WTC11 (cell line): Measurements from ENCODE around the gene GABRR2.

Source experiments
- CBFB ChIP-seq: sonication (generic); formaldehyde crosslinking; IDR thresholded peaks from 2 replicates; pipeline ENCODE4 v1.8.1; 2022; ENCODE audit warnings: mild to moderate bottlenecking, low read depth, missing genetic modification reagents
- CTCF ChIP-seq: fragments of 200-600 bp; IDR thresholded peaks from 2 replicates; pipeline ENCODE4 v1.8.0; 2022; ENCODE audit warnings: antibody characterized with exemption
- MXD4 ChIP-seq: fragments of 250-450 bp; sonication (Bioruptor Pico); IDR thresholded peaks from 2 replicates; pipeline ENCODE4 v1.8.0; 2021; ENCODE audit warnings: mild to moderate bottlenecking, moderate library complexity, borderline replicate concordance
- NFE2L1 ChIP-seq: sonication (generic); formaldehyde crosslinking; IDR thresholded peaks from 2 replicates; pipeline ENCODE4 v1.8.1; 2023; ENCODE audit warnings: missing genetic modification reagents
- NR2C2 ChIP-seq: sonication (generic); formaldehyde crosslinking; IDR thresholded peaks from 2 replicates; pipeline ENCODE4 v1.8.0; 2022; ENCODE audit warnings: mild to moderate bottlenecking, missing genetic modification reagents
- ZNF219 ChIP-seq: sonication (generic); formaldehyde crosslinking; IDR thresholded peaks from 2 replicates; pipeline ENCODE4 v1.8.0; 2023; ENCODE audit warnings: missing genetic modification reagents, mild to moderate bottlenecking, borderline replicate concordance

GRCh38 chr6:89286516-89286915, 28.6 kb downstream of the GABRR2 start:
- TF ChIP-seq NFE2L1 (CRISPR knock-in tag) = no peak
- no peak for TF ChIP-seq CTCF
- no peak for TF ChIP-seq MXD4 (CRISPR knock-in tag)
- TF ChIP-seq CBFB (CRISPR knock-in tag) = no peak
- no peak for TF ChIP-seq ZNF219 (CRISPR knock-in tag)
- no peak for TF ChIP-seq NR2C2 (CRISPR knock-in tag)
